ENCODE results near the gene AR.

The AR gene

DNA sequence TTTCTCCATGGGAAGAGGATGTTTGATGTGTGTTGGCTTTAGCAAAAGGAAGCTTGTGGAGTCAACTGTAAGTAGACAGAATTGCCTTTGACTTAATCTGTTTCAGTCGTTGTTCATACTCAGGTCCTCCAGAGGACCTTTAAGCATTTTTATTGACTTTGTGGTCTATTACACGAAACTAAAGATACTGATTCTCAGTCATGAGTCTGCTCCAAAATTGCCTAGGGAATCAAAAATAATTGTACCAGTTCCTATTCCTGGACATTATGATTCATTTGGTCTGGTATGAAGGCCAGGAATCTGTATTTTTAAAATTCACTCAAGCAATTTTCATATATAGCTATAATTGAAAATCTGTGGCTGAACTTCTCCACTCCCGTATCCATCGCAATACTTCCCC lies 38.6 kb downstream of the AR start:
- no peak overlapping the region for H3K27ac ChIP-seq (ENCODE audit: low read depth, low read length)
- no peaks in the 10 kb centered on the region for H3F3A ChIP-seq (ENCODE audit: insufficient read depth)

DNA sequence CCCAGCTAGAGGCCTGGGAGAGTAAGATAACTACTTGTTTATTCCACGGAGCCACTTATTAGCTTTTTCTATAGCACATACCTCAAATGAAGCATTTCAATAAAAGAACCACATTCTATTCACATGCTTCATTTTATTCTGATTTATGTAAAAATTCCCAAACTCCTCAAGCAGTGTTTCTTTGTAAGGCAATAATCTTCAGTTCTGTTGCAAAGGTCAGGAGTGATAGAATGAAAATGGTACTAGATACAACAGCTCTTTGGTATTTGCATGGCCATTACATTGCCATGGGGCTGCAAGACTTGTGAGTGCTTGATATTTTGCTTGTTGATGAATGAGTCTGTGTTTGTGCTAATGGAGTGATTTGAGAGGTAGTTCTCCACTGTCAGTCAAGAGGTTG lies 39.4 kb downstream of the AR start:
- no peak overlapping the region for H3K9ac ChIP-seq (ENCODE audit: low read length)
- H3K79me2 ChIP-seq (ENCODE audit: insufficient read depth, low read length), result no peaks in the 10 kb centered on the region
- H2AFZ ChIP-seq (ENCODE audit: low read depth, low read length, severe bottlenecking), result no peak overlapping the region
- no peaks in the 10 kb centered on the region for H3K36me3 ChIP-seq (ENCODE audit: low read length)
- no peaks in the 10 kb centered on the region for H3K9me2 ChIP-seq (replicated peaks; ENCODE audit: insufficient read depth, low read length)
- no peak overlapping the region for H3K4me2 ChIP-seq (ENCODE audit: low read depth, low read length, poor library complexity, severe bottlenecking)
- no peaks in the 10 kb centered on the region for H3K9me3 ChIP-seq (ENCODE audit: insufficient read depth, low read length)
- no peaks in the 10 kb centered on the region for H3F3A ChIP-seq (ENCODE audit: insufficient read depth)
- no peak for TF ChIP-seq EZH2phosphoT487 (conservative IDR thresholded peaks at IDR 0.05; ENCODE audit: low read length)
- H3K27ac ChIP-seq (ENCODE audit: low read depth, low read length), result no peak overlapping the region
- H3K4me3 ChIP-seq (ENCODE audit: insufficient read depth, low read length, poor library complexity, severe bottlenecking), result no peak overlapping the region
- no peaks in the 10 kb centered on the region for H3K27me3 ChIP-seq (ENCODE audit: low read length)
- no peaks in the 10 kb centered on the region for H4K20me1 ChIP-seq (ENCODE audit: low read depth, low read length)

More for the DNA sequence above, 38.6 kb downstream of the AR start:
- Histone ChIP-seq H3K9me3 (ENCODE audit: insufficient read depth, low read length) (no peaks in the 10 kb centered on the region), H3K79me2 (ENCODE audit: insufficient read depth, low read length) (no peaks in the 10 kb centered on the region), H3K9me2 (replicated peaks; ENCODE audit: insufficient read depth, low read length) (no peaks in the 10 kb centered on the region), H3K36me3 (ENCODE audit: low read length) (no peaks in the 10 kb centered on the region), H3K27me3 (ENCODE audit: low read length) (no peaks in the 10 kb centered on the region), H2AFZ (ENCODE audit: low read depth, low read length, severe bottlenecking) (no peak overlapping the region), H3K4me3 (ENCODE audit: insufficient read depth, low read length, poor library complexity, severe bottlenecking) (no peak overlapping the region), H3K4me2 (ENCODE audit: low read depth, low read length, poor library complexity, severe bottlenecking) (no peak overlapping the region), H4K20me1 (ENCODE audit: low read depth, low read length) (no peaks in the 10 kb centered on the region), H3K9ac (ENCODE audit: low read length) (no peak overlapping the region)
- TF ChIP-seq, protein P1, sequence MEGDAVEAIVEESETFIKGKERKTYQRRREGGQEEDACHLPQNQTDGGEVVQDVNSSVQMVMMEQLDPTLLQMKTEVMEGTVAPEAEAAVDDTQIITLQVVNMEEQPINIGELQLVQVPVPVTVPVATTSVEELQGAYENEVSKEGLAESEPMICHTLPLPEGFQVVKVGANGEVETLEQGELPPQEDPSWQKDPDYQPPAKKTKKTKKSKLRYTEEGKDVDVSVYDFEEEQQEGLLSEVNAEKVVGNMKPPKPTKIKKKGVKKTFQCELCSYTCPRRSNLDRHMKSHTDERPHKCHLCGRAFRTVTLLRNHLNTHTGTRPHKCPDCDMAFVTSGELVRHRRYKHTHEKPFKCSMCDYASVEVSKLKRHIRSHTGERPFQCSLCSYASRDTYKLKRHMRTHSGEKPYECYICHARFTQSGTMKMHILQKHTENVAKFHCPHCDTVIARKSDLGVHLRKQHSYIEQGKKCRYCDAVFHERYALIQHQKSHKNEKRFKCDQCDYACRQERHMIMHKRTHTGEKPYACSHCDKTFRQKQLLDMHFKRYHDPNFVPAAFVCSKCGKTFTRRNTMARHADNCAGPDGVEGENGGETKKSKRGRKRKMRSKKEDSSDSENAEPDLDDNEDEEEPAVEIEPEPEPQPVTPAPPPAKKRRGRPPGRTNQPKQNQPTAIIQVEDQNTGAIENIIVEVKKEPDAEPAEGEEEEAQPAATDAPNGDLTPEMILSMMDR (IDR thresholded peaks at IDR 0.05; ENCODE audit: insufficient read depth, low read length, poor library complexity, severe bottlenecking), result no peak
- no peak for TF ChIP-seq EZH2phosphoT487 (conservative IDR thresholded peaks at IDR 0.05; ENCODE audit: low read length)

DNA sequence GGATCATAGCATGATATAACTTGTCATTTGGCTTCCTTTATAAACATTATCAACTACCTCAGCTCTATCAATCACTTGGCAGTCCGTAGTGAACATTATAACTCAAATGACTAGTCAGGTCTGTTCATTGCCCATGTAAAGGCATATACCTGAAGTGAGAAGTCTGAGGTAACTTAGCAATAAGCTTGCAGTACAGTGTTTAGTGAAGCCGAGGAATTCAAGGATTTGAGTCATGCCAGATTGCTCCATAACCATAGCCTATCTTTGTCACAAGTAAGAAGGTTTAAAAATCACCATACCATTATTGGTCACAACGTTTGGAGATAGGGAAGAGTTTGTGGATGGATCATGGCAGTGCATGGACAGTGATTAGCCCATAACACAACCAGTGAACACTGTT lies 41.6 kb downstream of the AR start:
- H3F3A ChIP-seq (ENCODE audit: insufficient read depth), result no peaks in the 10 kb centered on the region
- H3K9me3 ChIP-seq (ENCODE audit: insufficient read depth, low read length), result no peaks in the 10 kb centered on the region
- H3K9ac ChIP-seq (ENCODE audit: low read length), result no peak overlapping the region
- H3K36me3 ChIP-seq (ENCODE audit: low read length), result no peaks in the 10 kb centered on the region
- TF ChIP-seq EZH2phosphoT487 (conservative IDR thresholded peaks at IDR 0.05; ENCODE audit: low read length), result no peak
- TF ChIP-seq, protein P1 (IDR thresholded peaks at IDR 0.05; ENCODE audit: insufficient read depth, low read length, poor library complexity, severe bottlenecking), result no peak
- no peak overlapping the region for H3K27ac ChIP-seq (ENCODE audit: low read depth, low read length)
- no peaks in the 10 kb centered on the region for H4K20me1 ChIP-seq (ENCODE audit: low read depth, low read length)
- H3K79me2 ChIP-seq (ENCODE audit: insufficient read depth, low read length), result no peaks in the 10 kb centered on the region
- no peaks in the 10 kb centered on the region for H3K9me2 ChIP-seq (replicated peaks; ENCODE audit: insufficient read depth, low read length)
- H3K27me3 ChIP-seq (ENCODE audit: low read length), result no peaks in the 10 kb centered on the region
- H3K4me2 ChIP-seq (ENCODE audit: low read depth, low read length, poor library complexity, severe bottlenecking), result no peak overlapping the region
- H2AFZ ChIP-seq (ENCODE audit: low read depth, low read length, severe bottlenecking), result no peak overlapping the region
- no peak overlapping the region for H3K4me3 ChIP-seq (ENCODE audit: insufficient read depth, low read length, poor library complexity, severe bottlenecking)

DNA sequence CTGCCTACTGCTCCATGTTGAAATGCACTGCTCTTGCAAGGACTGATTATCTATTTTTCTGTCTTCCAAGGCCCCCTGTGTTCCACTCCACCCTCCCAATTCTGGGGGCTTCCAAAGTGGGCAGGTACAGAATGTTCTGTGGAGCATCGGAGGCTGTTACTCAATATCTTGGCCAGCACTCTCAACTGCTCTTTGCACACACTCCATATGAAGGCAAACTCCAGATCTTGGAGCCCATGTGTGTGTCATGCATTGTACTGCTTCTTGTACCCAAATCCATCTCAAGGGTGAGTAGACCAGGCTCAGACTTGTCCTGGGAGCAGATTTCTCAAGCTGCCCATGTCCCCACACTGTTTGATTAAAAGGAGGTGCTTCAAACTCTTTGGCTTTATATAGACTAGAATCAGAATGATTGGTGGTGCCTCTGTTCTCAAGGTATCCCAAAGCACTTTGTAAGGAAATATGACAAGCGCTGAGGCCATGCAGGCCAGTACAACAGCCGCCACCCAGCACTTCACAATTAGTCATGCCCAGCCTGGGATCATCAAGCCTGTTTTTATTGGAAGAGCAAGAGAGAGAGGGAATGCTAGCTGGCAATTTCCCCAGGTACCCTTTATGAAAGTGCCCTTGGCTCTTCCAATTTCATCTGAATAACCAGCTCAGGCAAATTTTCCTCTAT lies 44.3 kb downstream of the AR start:
- Histone ChIP-seq H3K4me3 (ENCODE audit: insufficient read depth, low read length, poor library complexity, severe bottlenecking) (no peak overlapping the region), H3K9ac (ENCODE audit: low read length) (no peak overlapping the region), H3K27me3 (ENCODE audit: low read length) (no peaks in the 10 kb centered on the region), H4K20me1 (ENCODE audit: low read depth, low read length) (no peaks in the 10 kb centered on the region), H3F3A (ENCODE audit: insufficient read depth) (no peaks in the 10 kb centered on the region), H3K27ac (ENCODE audit: low read depth, low read length) (no peak overlapping the region), H3K4me2 (ENCODE audit: low read depth, low read length, poor library complexity, severe bottlenecking) (no peak overlapping the region), H3K36me3 (ENCODE audit: low read length) (no peaks in the 10 kb centered on the region), H3K9me3 (ENCODE audit: insufficient read depth, low read length) (no peaks in the 10 kb centered on the region), H3K9me2 (replicated peaks; ENCODE audit: insufficient read depth, low read length) (no peaks in the 10 kb centered on the region), H3K79me2 (ENCODE audit: insufficient read depth, low read length) (no peaks in the 10 kb centered on the region), H2AFZ (ENCODE audit: low read depth, low read length, severe bottlenecking) (no peak overlapping the region)
- no peak for TF ChIP-seq EZH2phosphoT487 (conservative IDR thresholded peaks at IDR 0.05; ENCODE audit: low read length)
- TF ChIP-seq, protein P1 (IDR thresholded peaks at IDR 0.05; ENCODE audit: insufficient read depth, low read length, poor library complexity, severe bottlenecking), result no peak

Measured in SU-DHL-6 (cell line).